ENCODE data around the gene HJV. TPM values are rescaled to one million over a fixed set of nuclear protein-coding genes. Genes with fewer than 3 reads are reported as not detected.

Gene HJV
- total RNA-seq, 1 experiment from 2014 or later: not detected

GRCh38 chr1:145992502-145992936, 29.0 kb downstream of the HJV start:
- no peak overlapping the region for H3K4me3 ChIP-seq (replicated peaks in 1 of 2; ENCODE audit: low read depth in 1 of 2, low read length in 2 of 2)
- ChIA-PET CTCF (interaction anchor here (2.3 kb wide), 1 partner anchor 14 kb away, joined by 11 read pairs; no protein-coding TSS in a partner anchor), POLR2A (interaction anchor here (2.8 kb wide), 1 partner anchor 13 kb away, joined by 6 read pairs; no protein-coding TSS in a partner anchor), RAD21 (ENCODE audit: low non-redundant PET in 1 of 2, low total read pairs in 2 of 2, uncharacterized antibody in 2 of 2, unreplicated experiment in 2 of 2) (no interaction called here)
- H4K20me1 ChIP-seq (ENCODE audit: insufficient read depth): no peaks in the 10 kb centered on the region
- no peaks in the 10 kb centered on the region for H3K27me3 ChIP-seq (ENCODE audit: insufficient read depth, low read length)
- DNase-seq (ENCODE audit: low read depth, low spot score): no peak
- intact Hi-C loops (cut with micrococcal nuclease): no loop called here
- H3K79me2 ChIP-seq (ENCODE audit: insufficient read depth, low read length): no peaks in the 10 kb centered on the region
- H3K9me3 ChIP-seq (ENCODE audit: control insufficient read depth in 1 of 2, insufficient read depth in 1 of 2, low read depth in 1 of 2, low read length in 2 of 2): no peaks in the 10 kb centered on the region
- no TSS peak for BruUV-seq (replicated peaks)
- no peak overlapping the region for H3K27ac ChIP-seq (ENCODE audit: low read depth, low read length)
- no peaks in the 10 kb centered on the region for H3K9me2 ChIP-seq (ENCODE audit: insufficient read depth)
- H2AFZ ChIP-seq (ENCODE audit: low read depth, low read length, poor library complexity, severe bottlenecking): no peak overlapping the region
- no peaks in the 10 kb centered on the region for H3K36me3 ChIP-seq (ENCODE audit: control insufficient read depth in 1 of 2, insufficient read depth in 2 of 2, low read length in 2 of 2)
- TF ChIP-seq ATF3 (IDR thresholded peaks at IDR 0.05) (no peak), EZH2 (IDR thresholded peaks at IDR 0.05) (no peak), ELF1 (IDR thresholded peaks at IDR 0.05; ENCODE audit: borderline replicate concordance, low read depth) (no peak), EGR1 (IDR thresholded peaks at IDR 0.05; ENCODE audit: low read depth) (no peak), POLR2AphosphoS5 (IDR thresholded peaks at IDR 0.05; ENCODE audit: low read depth, low read length) (no peak), JUND (IDR thresholded peaks at IDR 0.05) (no peak), CBX3 (IDR thresholded peaks at IDR 0.05; ENCODE audit: low read depth) (no peak), YY1 (IDR thresholded peaks at IDR 0.05; ENCODE audit: extremely low read depth, insufficient replicate concordance, low read depth, low read length) (no peak), POLR2A (IDR thresholded peaks at IDR 0.05; ENCODE audit: borderline replicate concordance, extremely low read depth, insufficient read depth, insufficient read length) (no peak), TCF7L2 (IDR thresholded peaks at IDR 0.05; ENCODE audit: borderline replicate concordance, extremely low read depth, insufficient read depth, insufficient read length) (no peak), SP1 (IDR thresholded peaks at IDR 0.05; ENCODE audit: low read depth) (no peak), EZH2phosphoT487 (IDR thresholded peaks at IDR 0.05; ENCODE audit: borderline replicate concordance) (no peak)
- TF ChIP-seq, protein P1, sequence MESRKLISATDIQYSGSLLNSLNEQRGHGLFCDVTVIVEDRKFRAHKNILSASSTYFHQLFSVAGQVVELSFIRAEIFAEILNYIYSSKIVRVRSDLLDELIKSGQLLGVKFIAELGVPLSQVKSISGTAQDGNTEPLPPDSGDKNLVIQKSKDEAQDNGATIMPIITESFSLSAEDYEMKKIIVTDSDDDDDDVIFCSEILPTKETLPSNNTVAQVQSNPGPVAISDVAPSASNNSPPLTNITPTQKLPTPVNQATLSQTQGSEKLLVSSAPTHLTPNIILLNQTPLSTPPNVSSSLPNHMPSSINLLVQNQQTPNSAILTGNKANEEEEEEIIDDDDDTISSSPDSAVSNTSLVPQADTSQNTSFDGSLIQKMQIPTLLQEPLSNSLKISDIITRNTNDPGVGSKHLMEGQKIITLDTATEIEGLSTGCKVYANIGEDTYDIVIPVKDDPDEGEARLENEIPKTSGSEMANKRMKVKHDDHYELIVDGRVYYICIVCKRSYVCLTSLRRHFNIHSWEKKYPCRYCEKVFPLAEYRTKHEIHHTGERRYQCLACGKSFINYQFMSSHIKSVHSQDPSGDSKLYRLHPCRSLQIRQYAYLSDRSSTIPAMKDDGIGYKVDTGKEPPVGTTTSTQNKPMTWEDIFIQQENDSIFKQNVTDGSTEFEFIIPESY (IDR thresholded peaks at IDR 0.05; ENCODE audit: extremely low read depth, insufficient replicate concordance, low read length): no peak
- no peak overlapping the region for H3K4me2 ChIP-seq (ENCODE audit: low read length)
- peaks cover 2 to 5% of the 10 kb centered on the region in 2 experiments; a peak in 2 of 4 replicates for H3K4me1 ChIP-seq (ENCODE audit: control insufficient read depth in 1 of 2, insufficient read depth in 2 of 2, low read length in 2 of 2)
- H3K9ac ChIP-seq (ENCODE audit: low read length): no peak overlapping the region
- no peak for ATAC-seq
